Vagina (tissue), 2 donors: ENCODE results near the gene TMTC3.

ENCODE experiments used
- POLR2A ChIP-seq, 2 donors: fragments of 450-650 bp; IDR thresholded peaks; one replicate each; pipeline ENCODE4 v1.6.1; 2017; ENCODE audit warnings: antibody characterized with exemption in 2 of 2, mild to moderate bottlenecking in 2 of 2, moderate library complexity in 2 of 2
- POLR2AphosphoS5 ChIP-seq, 2 donors: sonication (generic); formaldehyde crosslinking; IDR thresholded peaks; one replicate each; pipeline ENCODE4 v1.9.0; 2017; ENCODE audit warnings: antibody characterized with exemption in 2 of 2, mild to moderate bottlenecking in 2 of 2, low read depth in 1 of 2; ENCODE audit not compliant: insufficient read depth in 1 of 2

DNA sequence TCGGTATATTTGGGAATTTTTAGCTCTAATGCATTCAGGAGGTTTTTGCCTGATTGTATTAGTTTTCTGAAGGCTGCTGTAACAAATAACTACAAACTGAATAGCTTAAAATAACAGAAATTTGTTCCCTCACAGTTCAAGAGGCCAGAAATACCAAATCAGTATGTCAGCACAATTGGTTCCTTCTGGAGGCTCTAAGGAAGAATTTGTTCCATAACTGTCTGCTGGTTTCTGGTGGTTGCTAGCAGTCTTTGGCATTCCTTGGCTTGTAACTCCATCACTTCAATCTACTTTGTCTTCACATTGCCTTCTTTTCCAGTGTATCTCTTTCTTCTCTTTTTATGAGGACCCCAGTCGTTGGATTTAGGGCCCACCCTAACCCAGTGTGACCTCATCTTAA is 21.3 kb downstream of the TMTC3 start:
- TF ChIP-seq POLR2A (IDR thresholded peaks at IDR 0.05) (no peak), POLR2AphosphoS5 (IDR thresholded peaks at IDR 0.05; ENCODE audit: insufficient read depth in 1 of 2, low read depth in 1 of 2) (no peak)
